HEK293 (cell line): Measurements from ENCODE around the gene TEAD1.

Source experiments
- CTCF ChIA-PET: fragments of 350-600 bp; formaldehyde crosslinking; extraction: SDS; loops from one replicate; lab custom pipeline; 2021; ENCODE audit warnings: antibody characterized with exemption; lab: Yijun Ruan, JAX
- POLR2A ChIA-PET: fragments of 300-600 bp; formaldehyde crosslinking; extraction: SDS; loops from one replicate; lab custom pipeline; 2020; ENCODE audit warnings: antibody characterized with exemption, inconsistent platforms; lab: Yijun Ruan, JAX
- H3K27ac ChIP-seq: fragments of 200-500 bp; sonication (Bioruptor generic); 2 replicates; pipeline ENCODE4 v1.5.1; 2014; ENCODE audit warnings: low read depth, low read length, control low read depth, inconsistent platforms; ENCODE audit errors: extremely low read depth
- H3K36me3 ChIP-seq, 2 experiments: fragments of 200-500 bp in 1 of 2; sonication (Bioruptor generic) in 1 of 2; 1 replicate in 1 of 2; 2 replicates in 1 of 2; pipeline ENCODE4 v1.5.1; 2014 to 2017; ENCODE audit warnings: inconsistent platforms in 2 of 2, low read length in 2 of 2; ENCODE audit not compliant: control insufficient read depth in 2 of 2, insufficient read depth in 1 of 2
- H3K4me1 ChIP-seq: fragments of 200-500 bp; sonication (Bioruptor generic); 2 replicates; pipeline ENCODE4 v1.5.1; 2014; ENCODE audit warnings: mild to moderate bottlenecking, low read length, inconsistent platforms; ENCODE audit not compliant: control insufficient read depth, insufficient read depth
- H3K4me3 ChIP-seq: 2 replicates; pipeline ENCODE4 v1.5.1; 2011; ENCODE audit warnings: low read depth, mild to moderate bottlenecking, control low read depth, low read length, moderate library complexity
- H3K9me3 ChIP-seq: fragments of 200-500 bp; sonication (Bioruptor generic); 2 replicates; pipeline ENCODE4 v1.5.1; 2014; ENCODE audit warnings: low read depth, low read length, inconsistent platforms; ENCODE audit not compliant: control insufficient read depth, insufficient read depth
- GLI2 ChIP-seq: fragments of 450-650 bp; formaldehyde crosslinking; IDR thresholded peaks from 2 replicates; pipeline ENCODE4; 2017; ENCODE audit warnings: missing biosample characterization, missing genetic modification characterization, low read depth, borderline replicate concordance
- RBAK ChIP-seq: fragments of 450-650 bp; formaldehyde crosslinking; IDR thresholded peaks from 2 replicates; pipeline ENCODE4 v1.5.1; 2016; ENCODE audit warnings: missing biosample characterization, missing genetic modification characterization
- TRIM28 ChIP-seq: IDR thresholded peaks from 2 replicates; pipeline ENCODE4 v1.6.1; 2011; ENCODE audit warnings: low read length, control low read depth, borderline replicate concordance
- TSHZ1 ChIP-seq: fragments of 450-650 bp; formaldehyde crosslinking; IDR thresholded peaks from 2 replicates; pipeline ENCODE4 v1.5.1; 2016; ENCODE audit warnings: missing biosample characterization, missing genetic modification characterization, borderline replicate concordance
- YY2 ChIP-seq: fragments of 450-650 bp; formaldehyde crosslinking; IDR thresholded peaks from 2 replicates; pipeline ENCODE4 v1.5.1; 2016; ENCODE audit warnings: missing biosample characterization, missing genetic modification characterization
- ZBTB6 ChIP-seq: fragments of 450-650 bp; formaldehyde crosslinking; IDR thresholded peaks from 2 replicates; pipeline ENCODE4 v1.5.1; 2017; ENCODE audit warnings: missing biosample characterization, missing genetic modification characterization
- ZFP41 ChIP-seq: fragments of 450-650 bp; formaldehyde crosslinking; IDR thresholded peaks from 2 replicates; pipeline ENCODE4 v1.5.1; 2016; ENCODE audit warnings: missing biosample characterization, missing genetic modification characterization, borderline replicate concordance
- ZNF248 ChIP-seq: fragments of 450-650 bp; formaldehyde crosslinking; IDR thresholded peaks from 2 replicates; pipeline ENCODE4 v1.5.1; 2017; ENCODE audit warnings: missing biosample characterization, missing genetic modification characterization
- ZNF324 ChIP-seq: fragments of 450-650 bp; formaldehyde crosslinking; IDR thresholded peaks from 2 replicates; pipeline ENCODE4 v1.5.1; 2016; ENCODE audit warnings: missing biosample characterization, missing genetic modification characterization
- ZNF350 ChIP-seq: fragments of 450-650 bp; formaldehyde crosslinking; IDR thresholded peaks from 2 replicates; pipeline ENCODE4 v1.5.0; 2017; ENCODE audit warnings: missing biosample characterization, mild to moderate bottlenecking, missing genetic modification characterization
- ZNF366 ChIP-seq: fragments of 450-650 bp; formaldehyde crosslinking; conservative IDR thresholded peaks from 2 replicates; pipeline ENCODE4 v1.5.1; 2016; ENCODE audit warnings: missing biosample characterization, missing genetic modification characterization
- ZNF416 ChIP-seq: fragments of 450-650 bp; formaldehyde crosslinking; IDR thresholded peaks from 2 replicates; pipeline ENCODE4 v1.5.1; 2016; ENCODE audit warnings: missing biosample characterization, missing genetic modification characterization
- ZNF561 ChIP-seq: fragments of 450-650 bp; IDR thresholded peaks from 2 replicates; pipeline ENCODE4 v1.5.1; 2018; ENCODE audit warnings: missing biosample characterization, missing genetic modification characterization, borderline replicate concordance
- ZNF585B ChIP-seq: fragments of 450-650 bp; formaldehyde crosslinking; IDR thresholded peaks from 2 replicates; pipeline ENCODE4 v1.5.1; 2016; ENCODE audit warnings: missing biosample characterization, missing genetic modification characterization
- ZNF610 ChIP-seq: fragments of 450-650 bp; formaldehyde crosslinking; IDR thresholded peaks from 2 replicates; pipeline ENCODE4 v1.5.1; 2016; ENCODE audit warnings: missing biosample characterization, missing genetic modification characterization, borderline replicate concordance
- ZNF654 ChIP-seq: fragments of 450-650 bp; formaldehyde crosslinking; IDR thresholded peaks from 2 replicates; pipeline ENCODE4 v1.5.1; 2016; ENCODE audit warnings: low read depth, missing biosample characterization, missing genetic modification characterization
- ZNF768 ChIP-seq: fragments of 450-650 bp; formaldehyde crosslinking; IDR thresholded peaks from 2 replicates; pipeline ENCODE4 v1.5.1; 2018; ENCODE audit warnings: missing biosample characterization, mild to moderate bottlenecking, missing genetic modification characterization
- ZNF785 ChIP-seq: fragments of 450-650 bp; formaldehyde crosslinking; IDR thresholded peaks from 2 replicates; pipeline ENCODE4 v1.5.1; 2016; ENCODE audit warnings: missing biosample characterization, missing genetic modification characterization
- ZNF837 ChIP-seq: fragments of 450-650 bp; formaldehyde crosslinking; IDR thresholded peaks from 2 replicates; pipeline ENCODE4 v1.5.1; 2016; ENCODE audit warnings: missing biosample characterization, missing genetic modification characterization
- ZSCAN23 ChIP-seq: fragments of 450-650 bp; formaldehyde crosslinking; IDR thresholded peaks from 2 replicates; pipeline ENCODE4 v1.5.1; 2016; ENCODE audit warnings: missing biosample characterization, missing genetic modification characterization
- ZSCAN5A ChIP-seq: fragments of 450-650 bp; formaldehyde crosslinking; IDR thresholded peaks from 2 replicates; pipeline ENCODE4 v1.5.1; 2016; ENCODE audit warnings: missing biosample characterization, missing genetic modification characterization
- TF ChIP-seq, protein P1 (sequence below): fragments of 450-650 bp; formaldehyde crosslinking; IDR thresholded peaks from 2 replicates; pipeline ENCODE4 v1.5.1; 2016; ENCODE audit warnings: missing biosample characterization, missing genetic modification characterization, low read depth
- TF ChIP-seq, protein P2 (sequence below): fragments of 450-650 bp; formaldehyde crosslinking; IDR thresholded peaks from 2 replicates; pipeline ENCODE4 v1.5.1; 2016; ENCODE audit warnings: missing biosample characterization, missing genetic modification characterization

The TEAD1 gene

DNA sequence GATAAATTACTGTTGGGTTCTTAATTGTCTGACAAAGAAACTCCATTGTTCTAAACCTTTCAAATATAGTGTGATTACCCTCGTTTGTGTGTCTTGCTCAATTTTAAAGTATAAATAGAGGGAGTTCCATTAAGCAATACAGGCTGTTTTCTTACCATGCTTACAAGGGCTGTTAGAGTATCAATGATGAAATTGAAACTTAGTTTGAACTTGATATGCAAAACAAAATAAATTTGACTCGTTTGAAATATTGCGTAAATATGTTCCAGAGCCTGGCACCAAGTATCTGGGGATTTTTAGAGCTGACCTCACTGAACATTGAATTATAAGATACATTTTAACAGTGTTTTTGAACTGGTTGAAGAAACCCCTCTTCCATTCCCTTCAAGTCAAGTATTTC, 31.7 kb downstream of the TEAD1 start:
- TF ChIP-seq ZNF561 (tag by site-specific recombination), result no peak
- TF ChIP-seq ZNF768 (tag by site-specific recombination), result no peak
- TF ChIP-seq, protein P1, sequence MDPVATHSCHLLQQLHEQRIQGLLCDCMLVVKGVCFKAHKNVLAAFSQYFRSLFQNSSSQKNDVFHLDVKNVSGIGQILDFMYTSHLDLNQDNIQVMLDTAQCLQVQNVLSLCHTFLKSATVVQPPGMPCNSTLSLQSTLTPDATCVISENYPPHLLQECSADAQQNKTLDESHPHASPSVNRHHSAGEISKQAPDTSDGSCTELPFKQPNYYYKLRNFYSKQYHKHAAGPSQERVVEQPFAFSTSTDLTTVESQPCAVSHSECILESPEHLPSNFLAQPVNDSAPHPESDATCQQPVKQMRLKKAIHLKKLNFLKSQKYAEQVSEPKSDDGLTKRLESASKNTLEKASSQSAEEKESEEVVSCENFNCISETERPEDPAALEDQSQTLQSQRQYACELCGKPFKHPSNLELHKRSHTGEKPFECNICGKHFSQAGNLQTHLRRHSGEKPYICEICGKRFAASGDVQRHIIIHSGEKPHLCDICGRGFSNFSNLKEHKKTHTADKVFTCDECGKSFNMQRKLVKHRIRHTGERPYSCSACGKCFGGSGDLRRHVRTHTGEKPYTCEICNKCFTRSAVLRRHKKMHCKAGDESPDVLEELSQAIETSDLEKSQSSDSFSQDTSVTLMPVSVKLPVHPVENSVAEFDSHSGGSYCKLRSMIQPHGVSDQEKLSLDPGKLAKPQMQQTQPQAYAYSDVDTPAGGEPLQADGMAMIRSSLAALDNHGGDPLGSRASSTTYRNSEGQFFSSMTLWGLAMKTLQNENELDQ, result no peak
- no peak for TF ChIP-seq ZNF785 (tag by site-specific recombination)
- TF ChIP-seq ZNF585B (tag by site-specific recombination), result no peak
- no peak for TF ChIP-seq ZNF654
- TF ChIP-seq TSHZ1 (tag by site-specific recombination), result no peak
- no peak for TF ChIP-seq ZNF350 (tag by site-specific recombination)
- no peak for TF ChIP-seq ZNF610 (tag by site-specific recombination)
- no peak for TF ChIP-seq ZSCAN23 (tag by site-specific recombination)
- no peak for TF ChIP-seq ZFP41 (tag by site-specific recombination)
- no peak for TF ChIP-seq RBAK (tag by site-specific recombination)
- no peak for TF ChIP-seq ZNF324 (tag by site-specific recombination)
- TF ChIP-seq GLI2 (tag by site-specific recombination), result no peak
- TF ChIP-seq ZSCAN5A (tag by site-specific recombination), result no peak
- TF ChIP-seq ZNF837 (tag by site-specific recombination), result no peak
- TF ChIP-seq, all 188 proteins: peak for 0
- ChIA-PET CTCF (no interaction called here), POLR2A (no interaction called here)
- H3K4me1 ChIP-seq, result peaks cover 14% of the 10 kb centered on the region
- H3K27ac ChIP-seq, result no peak overlapping the region
- H3K4me3 ChIP-seq, result no peak overlapping the region
- H3K36me3 ChIP-seq, result no peaks in the 10 kb centered on the region
- H3K9me3 ChIP-seq, result no peaks in the 10 kb centered on the region

- Histone ChIP-seq H3K4me3 (no peak overlapping the region), H3K9me3 (no peaks in the 10 kb centered on the region), H3K36me3 (no peaks in the 10 kb centered on the region), H3K27ac (no peak overlapping the region), H3K4me1 (peaks cover 14% of the 10 kb centered on the region)
- CTCF ChIA-PET, result no interaction called here
- POLR2A ChIA-PET, result interaction anchor here (0.7 kb wide), 1 partner anchor 161 kb away, joined by 8 read pairs; no protein-coding TSS in a partner anchor
- TF ChIP-seq ZNF248 (tag by site-specific recombination), result no peak
- TF ChIP-seq, protein P2, sequence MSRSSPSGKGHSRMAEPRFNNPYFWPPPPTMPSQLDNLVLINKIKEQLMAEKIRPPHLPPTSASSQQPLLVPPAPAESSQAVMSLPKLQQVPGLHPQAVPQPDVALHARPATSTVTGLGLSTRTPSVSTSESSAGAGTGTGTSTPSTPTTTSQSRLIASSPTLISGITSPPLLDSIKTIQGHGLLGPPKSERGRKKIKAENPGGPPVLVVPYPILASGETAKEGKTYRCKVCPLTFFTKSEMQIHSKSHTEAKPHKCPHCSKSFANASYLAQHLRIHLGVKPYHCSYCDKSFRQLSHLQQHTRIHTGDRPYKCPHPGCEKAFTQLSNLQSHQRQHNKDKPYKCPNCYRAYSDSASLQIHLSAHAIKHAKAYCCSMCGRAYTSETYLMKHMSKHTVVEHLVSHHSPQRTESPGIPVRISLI, result 0 out of 2 replicates have a peak, but pooled peaks have one; percentile 41
- no peak for TF ChIP-seq ZNF416 (tag by site-specific recombination)
- TF ChIP-seq YY2 (tag by site-specific recombination), result 0 out of 2 replicates have a peak, but pooled peaks have one; percentile 26
- 0 out of 2 replicates have a peak, but pooled peaks have one; percentile 71 for TF ChIP-seq TRIM28
- peak; percentile 61; the same call in 1 of the 2 replicates for TF ChIP-seq ZBTB6 (tag by site-specific recombination)
- peak; percentile 46; the same call in 1 of the 2 replicates for TF ChIP-seq ZNF366 (tag by site-specific recombination)
Measured at GRCh38 chr11:12706545-12707499, 32.6 kb downstream of the TEAD1 start.
